ENCODE data around the gene SLC22A4. TPM values are rescaled to one million over a fixed set of nuclear protein-coding genes. Genes with fewer than 3 reads are reported as not detected.

SLC22A4 gene
- total RNA-seq, 1 donor from 2014 or later, result 0.25 TPM

DNA sequence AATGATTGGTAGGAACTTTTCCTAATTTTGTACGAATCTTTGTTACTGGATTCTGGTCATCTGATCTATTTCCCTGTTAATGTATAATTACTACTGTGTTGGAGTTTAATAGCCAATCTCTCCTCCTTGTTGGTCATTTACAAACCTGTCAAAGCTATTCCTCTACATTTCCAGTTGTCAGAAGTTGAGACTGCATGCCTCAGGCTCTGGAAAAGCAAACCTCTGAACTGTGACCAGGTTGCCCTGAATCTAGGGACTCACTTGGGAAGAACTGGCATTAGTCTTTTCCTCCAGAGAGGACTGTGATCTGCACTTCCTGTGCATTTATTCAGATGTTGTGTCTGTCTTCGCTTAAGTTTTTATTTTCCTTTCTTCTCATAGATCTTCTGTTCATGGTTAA lies 20.6 kb upstream of the SLC22A4 start:
- intact Hi-C loops (cut with micrococcal nuclease), result no loop called here

DNA sequence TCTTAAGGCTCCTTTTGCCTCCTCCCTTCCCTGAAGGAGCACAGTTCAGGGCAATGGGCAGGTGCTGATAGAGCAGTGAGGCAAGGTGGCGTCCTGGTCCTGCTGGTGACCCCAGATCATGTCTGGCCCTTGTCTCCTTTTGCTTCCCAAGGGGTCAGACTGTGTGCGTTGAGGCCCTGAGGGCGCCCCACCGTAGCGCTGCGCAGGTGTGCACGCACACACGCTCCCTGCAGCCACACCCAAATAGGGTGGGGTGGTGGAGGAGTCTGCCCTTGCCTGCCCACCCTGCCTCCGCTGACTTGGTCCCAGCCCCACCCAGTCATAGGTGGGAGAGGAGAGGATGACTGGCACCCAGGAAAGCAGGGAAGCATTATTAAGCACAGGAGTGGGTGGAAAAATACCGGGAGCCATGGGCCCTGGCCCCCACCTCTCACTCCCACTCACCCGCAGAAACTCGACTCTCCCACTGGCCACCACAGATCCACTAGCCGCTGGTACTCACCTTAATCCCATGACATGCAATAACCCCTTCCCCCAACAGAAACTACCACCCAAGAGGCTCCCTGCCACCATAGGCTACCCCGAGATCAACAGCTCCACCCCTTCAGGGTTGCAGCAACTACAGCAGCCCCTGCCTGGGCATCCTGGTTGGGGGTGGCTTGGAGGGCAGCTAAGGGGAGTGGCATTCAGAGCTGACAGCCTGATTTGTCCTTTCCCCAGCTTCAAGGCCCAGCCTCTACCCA lies 20.0 kb upstream of the SLC22A4 start:
- intact Hi-C loops (cut with micrococcal nuclease), result no loop called here

DNA sequence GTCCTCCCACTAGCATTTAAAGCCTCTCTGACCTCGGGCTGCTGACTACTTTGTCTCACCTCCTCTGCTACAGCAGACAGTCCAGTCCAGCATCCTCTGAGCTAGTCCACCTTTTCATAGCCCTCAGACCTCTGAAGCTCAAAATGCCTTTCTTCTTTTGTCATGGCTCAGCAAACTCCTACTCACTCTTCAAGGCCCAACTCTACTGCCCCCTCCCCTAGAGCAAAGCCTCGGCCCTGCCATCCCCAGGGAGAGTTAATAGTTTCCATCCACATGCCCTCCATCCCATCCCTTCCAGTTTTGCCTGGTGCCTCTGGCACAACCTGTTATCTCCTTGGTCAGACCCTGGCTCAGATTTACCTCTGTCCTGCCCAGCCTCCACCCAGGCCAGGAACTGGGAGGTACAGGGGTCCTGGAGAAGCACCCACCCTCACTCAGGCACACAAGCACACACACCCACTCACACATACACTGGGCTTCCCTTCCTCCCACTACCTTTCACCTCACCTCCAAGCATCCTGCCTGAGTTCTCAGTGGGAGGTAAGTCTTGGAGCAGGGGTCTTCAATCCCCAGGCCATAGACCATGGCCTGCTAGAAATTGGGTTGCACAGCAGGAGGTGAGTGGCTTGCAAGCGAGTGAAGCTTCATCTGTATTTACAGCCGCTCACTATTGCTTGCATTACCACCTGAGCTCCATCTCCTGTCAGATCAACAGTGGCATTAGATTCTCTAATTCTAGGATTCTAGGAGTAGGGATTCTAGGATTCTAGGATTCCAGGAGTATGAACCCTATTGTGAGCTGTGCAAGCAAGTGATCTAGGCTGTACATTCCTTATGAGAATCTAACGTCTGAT lies 18.6 kb upstream of the SLC22A4 start:
- intact Hi-C loops (cut with micrococcal nuclease), result no loop called here

DNA sequence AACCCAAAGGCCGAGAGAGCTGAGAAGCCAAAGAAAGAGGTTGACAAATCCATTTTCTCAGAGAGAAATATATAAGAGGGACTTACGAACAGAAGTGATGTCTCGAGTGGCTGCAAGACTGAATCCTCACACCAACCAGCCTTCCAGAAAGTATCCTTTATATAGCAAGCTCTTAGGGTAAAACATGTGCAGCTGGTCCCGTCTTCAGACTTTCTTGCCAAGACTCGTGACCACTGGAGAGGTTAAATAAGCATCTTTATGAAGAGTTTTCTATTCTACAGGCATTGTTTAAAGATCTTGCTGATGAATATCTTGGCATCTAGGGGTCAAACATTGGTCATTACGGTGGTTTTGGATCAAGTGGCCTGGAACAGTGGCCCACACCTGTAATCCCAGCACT lies 16.9 kb upstream of the SLC22A4 start:
- intact Hi-C loops (cut with micrococcal nuclease), result no loop called here

DNA sequence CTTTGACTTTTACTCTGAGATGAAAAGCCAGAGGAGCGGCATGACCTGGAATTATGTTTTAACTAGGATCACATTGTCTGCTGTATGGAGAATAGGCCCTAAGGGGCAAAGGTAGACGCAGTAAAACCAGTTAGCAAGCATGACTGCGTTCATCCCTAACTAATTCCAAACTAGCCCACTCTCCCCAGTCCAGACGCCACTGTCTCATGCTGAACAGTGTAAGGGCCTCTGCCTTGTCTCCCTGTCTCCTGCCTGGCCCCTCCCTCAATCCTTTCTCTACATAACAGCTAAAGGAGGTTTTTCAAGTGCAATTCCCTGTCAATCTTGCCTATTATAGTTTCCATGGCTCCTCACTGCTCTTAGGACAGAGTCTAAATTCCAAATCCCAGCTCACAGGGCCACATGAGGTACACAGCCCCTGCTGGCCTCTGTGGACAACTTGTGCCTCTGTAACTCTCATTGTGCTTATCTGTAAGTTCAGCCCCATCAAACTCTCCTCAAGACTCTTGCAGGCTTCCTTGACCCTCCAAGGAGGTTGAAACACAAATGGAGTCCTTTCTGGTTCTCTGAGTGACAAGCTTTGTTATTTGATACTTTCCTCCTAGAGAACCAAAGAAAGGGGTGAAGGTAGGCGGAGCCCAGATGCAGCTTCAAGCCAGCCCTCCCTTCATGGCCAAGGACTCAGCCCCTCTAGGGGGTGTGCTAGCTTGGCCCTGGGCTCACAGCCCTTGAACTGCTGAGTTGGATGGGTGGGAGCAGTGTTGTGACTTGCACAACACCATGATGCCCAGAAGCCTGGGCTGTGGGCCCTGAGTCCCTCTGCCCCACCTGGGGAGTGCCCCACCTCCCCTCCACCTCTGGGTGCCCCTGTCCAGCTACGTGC lies 16.0 kb upstream of the SLC22A4 start:
- intact Hi-C loops (cut with micrococcal nuclease), result no loop called here

DNA sequence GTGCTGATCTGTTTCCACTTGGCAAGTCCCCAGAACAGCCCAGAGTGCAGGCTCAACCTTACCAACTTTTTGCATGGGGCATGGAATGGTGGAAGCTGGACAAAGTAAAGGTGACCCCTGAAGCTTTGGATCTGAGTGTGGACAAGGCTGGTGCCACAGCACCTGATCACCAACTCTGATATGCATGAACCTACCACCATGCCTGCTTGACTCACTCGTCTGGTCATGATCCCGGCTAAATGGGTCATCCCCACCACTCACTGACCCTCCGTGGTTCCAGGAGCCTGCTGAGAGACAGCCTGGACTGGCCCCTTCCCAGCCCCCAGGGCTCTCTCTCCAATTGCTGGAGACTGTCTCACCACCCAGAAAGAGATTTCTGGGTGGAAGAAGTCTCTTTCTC lies 14.4 kb upstream of the SLC22A4 start:
- intact Hi-C loops (cut with micrococcal nuclease), result no loop called here

DNA sequence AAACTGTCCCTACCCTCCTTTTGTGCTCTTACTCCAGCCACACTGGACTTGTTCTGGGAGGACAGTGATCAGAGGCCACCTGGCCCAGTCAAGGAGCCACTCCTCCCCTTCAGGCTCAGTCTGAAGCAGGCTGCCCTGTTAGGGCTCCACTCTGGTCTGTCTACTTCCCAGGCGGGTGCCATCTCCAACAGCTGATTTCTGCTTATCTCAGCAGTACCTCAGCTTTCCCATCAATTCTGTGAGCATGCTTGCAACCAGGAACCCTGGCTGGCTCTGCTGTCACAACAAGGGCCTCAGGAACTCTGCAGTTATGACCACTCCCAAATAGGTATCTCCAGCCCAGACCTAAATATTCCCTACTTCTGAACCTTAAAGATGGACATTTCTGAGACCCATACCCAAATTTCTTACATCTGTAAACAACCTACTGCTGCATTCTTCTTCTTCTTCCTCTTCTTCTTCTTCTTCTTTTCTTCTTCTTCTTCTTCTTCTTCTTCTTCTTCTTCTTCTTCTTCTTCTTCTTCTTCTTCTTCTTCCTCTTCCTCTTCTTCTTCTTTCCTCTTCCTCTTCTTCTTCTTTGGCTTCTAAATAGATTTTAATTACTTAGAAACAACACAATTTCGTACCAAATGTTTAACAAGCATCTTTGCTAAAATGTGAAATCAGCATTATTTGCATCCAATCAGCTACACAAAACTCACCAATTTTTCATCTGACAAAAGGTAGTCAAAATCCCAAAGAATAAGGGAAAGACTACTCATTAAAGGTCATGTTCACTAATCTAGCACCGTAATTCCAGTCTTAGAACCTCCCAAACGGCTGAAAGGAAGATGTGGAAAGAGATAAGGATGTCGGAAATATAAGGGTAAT lies 13.6 kb upstream of the SLC22A4 start:
- intact Hi-C loops (cut with micrococcal nuclease), result no loop called here

DNA sequence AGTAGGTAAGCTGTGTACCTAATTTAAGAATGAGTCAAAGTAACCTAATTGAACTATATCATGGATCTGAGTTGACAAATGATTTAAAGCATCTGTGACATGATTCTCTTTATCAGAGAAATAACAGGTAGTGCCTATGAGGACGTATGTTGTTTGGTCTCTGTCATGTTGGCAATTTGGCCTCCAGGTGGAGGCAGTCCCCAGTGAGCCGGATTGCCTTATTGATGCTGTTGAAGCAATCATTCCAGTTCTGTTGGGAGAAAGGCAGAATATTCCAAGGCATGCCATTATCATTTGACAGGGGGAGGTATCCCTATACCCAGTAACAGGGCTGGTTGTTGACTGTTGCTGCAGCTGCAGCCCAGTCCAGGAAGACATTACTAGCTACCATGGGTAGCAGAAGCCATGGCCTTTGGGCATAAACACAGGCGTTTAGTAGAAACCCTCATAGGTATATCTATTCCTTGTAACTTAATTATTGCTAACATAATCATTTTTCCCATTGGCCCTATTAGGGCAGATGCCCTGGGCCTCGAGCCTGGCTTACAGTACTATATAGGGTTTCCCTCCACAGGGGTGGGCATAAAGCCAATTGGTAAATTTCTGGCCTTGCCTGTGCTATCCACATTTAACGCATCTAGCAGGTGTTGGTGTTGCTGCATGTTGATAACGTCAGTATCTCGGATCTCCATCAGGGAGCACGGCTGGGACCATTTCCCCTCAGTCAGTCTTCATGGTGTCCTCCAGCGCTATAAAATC lies 12.2 kb upstream of the SLC22A4 start:
- intact Hi-C loops (cut with micrococcal nuclease), result no loop called here

DNA sequence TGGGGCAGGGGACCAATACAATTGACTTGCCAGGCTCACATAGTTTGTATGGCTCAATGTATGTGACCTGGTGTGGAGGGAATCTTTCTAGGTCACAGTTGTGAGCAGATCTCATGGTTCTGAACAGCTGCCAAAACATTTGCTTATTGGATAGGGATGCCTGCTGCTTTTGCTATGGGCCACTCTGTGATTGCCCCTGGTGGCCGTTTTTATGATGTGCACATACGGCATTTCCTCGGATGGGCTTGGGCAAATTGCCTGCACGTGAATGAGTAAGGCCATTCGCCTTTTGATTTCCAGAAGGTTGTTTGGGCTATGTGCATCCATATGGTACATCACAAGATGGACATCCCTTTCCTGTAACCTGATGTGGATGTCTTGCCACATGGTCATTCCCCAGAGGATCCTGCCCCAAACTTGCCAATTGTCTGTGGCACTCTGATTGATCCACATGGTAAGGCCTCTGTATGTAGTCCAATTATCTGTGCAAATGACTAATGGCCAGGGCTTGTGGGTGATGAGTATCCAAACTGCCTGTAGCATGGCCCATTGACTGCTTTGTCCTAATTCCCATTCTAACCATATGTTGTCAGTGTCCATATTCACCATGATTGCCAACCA lies 10.7 kb upstream of the SLC22A4 start:
- intact Hi-C loops (cut with micrococcal nuclease), result no loop called here

DNA sequence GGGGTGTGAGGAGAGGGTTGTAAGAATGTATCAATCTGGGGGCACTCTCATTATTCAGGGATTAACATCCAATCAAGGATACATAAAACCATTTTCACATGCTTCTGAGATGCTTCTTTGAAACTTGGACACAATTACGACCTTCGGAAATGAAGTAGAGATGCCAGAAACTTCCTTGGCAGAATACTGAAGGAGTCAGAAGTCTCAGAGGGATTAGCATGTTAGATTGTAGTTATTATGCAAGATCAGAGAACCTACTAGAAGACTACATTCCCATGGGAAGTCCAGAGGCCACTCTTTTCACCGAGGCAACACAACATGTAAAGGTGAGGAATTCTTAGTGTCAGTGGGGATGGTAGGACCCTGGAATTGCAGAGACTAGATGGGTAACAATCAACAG lies 5.1 kb upstream of the SLC22A4 start:
- intact Hi-C loops (cut with micrococcal nuclease), result no loop called here

DNA sequence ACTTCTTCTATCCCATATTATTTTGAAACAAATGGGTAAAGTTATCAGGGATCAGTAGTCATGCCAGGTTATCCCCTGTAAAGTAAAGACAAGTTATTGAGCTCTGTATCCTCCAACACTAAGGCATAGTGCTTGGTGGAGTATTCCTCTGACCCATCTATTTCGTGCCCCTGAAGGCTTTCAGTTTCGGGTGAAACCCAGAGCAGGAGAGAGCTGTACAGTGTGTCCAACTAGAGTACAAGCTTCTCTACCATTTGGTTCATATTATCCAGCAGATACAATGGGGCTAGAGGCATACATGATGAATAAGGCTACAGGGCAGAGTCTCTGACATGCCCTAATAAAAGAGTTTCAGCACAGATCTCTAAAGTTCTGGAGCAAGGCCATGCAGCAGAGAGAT lies 3.2 kb upstream of the SLC22A4 start:
- intact Hi-C loops (cut with micrococcal nuclease), result loop anchor here (5.0 kb wide), 2 partner anchors 54 to 206 kb away; no protein-coding TSS in a partner anchor

DNA sequence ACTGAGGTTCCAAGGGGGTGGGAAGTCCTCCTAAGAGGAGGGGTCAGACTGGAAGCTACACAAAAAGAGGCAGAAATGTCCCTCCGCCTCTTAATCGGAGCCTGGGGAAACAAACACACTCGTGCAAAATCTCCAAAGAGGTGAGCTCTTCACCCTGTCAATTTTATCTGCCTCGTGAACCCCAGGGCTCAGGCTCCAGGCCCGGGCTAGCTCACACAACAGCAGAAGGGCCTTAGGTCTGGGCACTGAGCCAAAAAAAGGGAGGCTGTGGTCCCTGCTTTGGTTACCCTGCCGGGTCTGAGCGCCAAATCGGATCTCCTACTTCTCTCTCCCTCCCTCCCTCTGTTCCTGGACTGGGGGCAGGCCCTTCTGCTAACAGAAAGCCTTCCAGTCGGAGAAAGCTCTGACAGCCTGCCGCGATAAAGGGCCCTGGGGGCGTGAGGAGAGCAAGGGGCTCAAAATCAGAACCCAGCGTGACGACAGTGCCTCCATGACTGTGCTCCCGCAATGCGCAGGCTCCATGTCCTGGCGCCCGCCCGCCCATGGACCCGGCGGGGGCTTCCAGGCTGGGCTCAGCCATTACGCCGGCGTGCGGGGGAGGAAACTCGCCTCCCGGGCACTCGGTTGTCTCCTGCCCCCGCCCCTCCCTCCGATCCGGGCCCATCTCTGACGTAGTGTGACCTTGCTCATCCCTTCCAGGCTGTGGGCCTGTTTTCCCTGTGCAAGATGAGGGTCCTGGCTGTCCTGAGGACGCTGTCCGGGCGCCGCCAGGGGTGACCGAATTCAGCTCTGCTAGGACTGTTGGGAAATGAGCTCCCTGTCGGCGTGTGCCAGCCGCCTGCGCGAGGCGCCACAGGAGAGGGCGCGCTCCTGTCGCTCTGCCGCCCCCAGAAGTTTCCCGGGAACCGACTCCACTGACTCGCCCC lies 865 bp upstream of the SLC22A4 start:
- intact Hi-C loops (cut with micrococcal nuclease), result loop anchor here (5.0 kb wide), 2 partner anchors 56 to 204 kb away; no protein-coding TSS in a partner anchor

DNA sequence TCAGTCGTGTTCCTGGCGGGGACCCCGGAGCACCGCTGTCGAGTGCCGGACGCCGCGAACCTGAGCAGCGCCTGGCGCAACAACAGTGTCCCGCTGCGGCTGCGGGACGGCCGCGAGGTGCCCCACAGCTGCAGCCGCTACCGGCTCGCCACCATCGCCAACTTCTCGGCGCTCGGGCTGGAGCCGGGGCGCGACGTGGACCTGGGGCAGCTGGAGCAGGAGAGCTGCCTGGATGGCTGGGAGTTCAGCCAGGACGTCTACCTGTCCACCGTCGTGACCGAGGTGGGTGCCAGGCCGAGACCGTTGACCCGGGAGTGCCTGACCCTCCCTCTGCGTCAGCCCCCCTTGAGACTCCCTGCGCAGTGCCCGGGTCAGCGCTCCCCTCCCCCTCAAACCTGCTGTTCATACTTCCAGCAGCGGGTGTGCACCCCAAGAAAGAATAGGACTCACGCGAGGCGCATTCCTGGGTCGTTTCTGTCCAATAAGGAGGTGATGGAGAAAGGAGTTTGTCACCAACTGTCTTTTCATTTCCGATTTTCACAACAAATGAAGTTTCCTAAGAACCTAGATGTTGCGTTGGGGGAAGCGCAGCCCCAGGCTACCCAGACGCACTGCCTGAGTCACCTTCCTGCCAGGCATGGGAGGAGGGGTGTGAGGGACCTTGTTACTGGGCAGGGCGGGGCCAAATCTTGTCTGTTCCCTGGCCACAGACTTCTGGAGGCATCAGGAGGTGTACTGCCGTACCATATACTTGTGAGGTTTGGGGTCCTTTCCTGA lies 722 bp downstream of the SLC22A4 start:
- intact Hi-C loops (cut with micrococcal nuclease), result loop anchor here (1.0 to 5.0 kb wide), 4 partner anchors 40 to 202 kb away; partner anchors contain the start of gene SLC22A5

DNA sequence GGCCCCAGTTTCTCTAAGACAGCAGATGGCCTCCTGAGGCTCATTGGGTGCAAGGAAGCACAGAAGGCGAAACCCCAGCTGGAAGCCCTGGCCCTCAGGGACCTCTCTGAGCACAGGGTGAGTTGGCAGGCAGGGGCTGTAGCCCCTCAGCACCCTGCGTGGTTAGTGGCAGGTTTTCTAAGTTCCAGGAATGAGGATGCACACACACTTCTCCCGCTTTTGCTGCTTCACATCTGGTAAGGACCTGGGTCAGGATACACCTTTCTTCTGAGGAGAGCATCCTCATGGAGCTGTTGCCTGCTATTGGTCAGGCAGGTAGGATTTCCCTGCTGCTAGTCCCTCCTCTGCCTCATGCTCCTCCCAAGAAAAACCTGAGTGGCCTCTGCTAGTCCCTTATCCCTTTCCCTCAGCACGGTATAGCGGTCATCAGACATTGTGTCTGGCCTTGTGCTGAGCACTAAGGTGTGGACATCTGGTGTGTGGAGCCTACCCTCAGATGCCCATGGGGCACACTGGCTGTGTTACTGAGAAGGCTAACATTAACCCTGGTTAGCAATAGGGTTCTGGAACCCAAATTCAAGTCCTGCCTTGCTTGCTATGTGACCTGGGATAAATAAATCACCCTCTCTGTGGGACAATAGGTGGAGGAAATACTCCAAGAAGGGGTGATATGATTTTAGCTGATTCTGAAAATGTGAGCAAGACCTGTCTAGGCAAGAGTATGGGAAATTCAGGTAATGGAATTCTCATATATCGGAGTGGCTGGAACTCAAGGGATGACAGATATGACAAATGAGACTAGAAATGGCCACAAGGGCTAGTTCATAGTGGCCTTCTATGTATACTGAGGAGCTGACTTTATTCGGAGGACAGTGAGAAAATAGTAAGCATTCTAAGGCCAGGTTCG lies 1.6 kb downstream of the SLC22A4 start:
- intact Hi-C loops (cut with micrococcal nuclease), result no loop called here

DNA sequence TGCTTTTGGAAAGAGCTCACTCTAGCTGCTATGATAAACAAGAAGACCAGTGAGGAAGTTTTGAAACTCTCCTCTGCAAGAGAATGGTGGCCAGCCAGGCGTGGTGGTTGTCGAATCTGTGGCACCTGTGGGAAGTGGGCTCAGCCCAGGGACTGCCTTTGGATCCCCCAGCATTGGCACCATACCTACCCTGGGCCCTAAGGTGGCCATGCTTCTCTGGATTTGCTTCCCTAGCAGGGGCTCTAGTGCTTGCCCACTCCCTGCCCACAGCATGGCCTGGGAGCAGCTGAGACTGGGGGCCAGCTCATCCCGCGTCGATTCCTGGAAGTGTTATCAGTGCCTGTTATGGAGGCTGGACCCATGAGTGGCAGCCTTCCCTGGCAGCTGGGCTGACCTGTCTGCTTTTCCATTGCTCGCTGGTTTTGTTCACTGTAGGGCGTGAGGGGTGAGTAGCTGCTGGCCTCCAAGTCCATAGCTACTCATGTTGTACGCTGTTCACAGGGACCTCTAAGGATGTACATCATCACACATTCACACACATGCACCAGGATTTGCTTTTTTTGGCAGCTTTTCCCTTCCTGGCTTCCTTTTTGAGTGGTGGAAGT lies 2.3 kb downstream of the SLC22A4 start:
- intact Hi-C loops (cut with micrococcal nuclease), result no loop called here
